GM12874 (cell line): ENCODE measurements around the gene ANKRD10.

ENCODE experiments used
- CTCF ChIP-seq: IDR thresholded peaks from 2 replicates; pipeline ENCODE4 v1.5.1; 2011; ENCODE audit warnings: low read depth, mild to moderate bottlenecking, control low read depth, low read length, moderate library complexity; ENCODE audit not compliant: insufficient read depth

ANKRD10 gene

GRCh38 chr13:110873639-110874507, 41.0 kb downstream of the ANKRD10 start:
- no peak for TF ChIP-seq CTCF

GRCh38 chr13:110872768-110873638, 41.9 kb downstream of the ANKRD10 start:
- no peak for TF ChIP-seq CTCF

- TF ChIP-seq CTCF, result no peak
Measured at GRCh38 chr13:110872034-110872767, 42.7 kb downstream of the ANKRD10 start.

- no peak for TF ChIP-seq CTCF
Measured at GRCh38 chr13:110869805-110870706, 44.8 kb downstream of the ANKRD10 start.

- TF ChIP-seq CTCF, result no peak
Measured at GRCh38 chr13:110869231-110869804, 45.6 kb downstream of the ANKRD10 start.

- no peak for TF ChIP-seq CTCF
Measured at GRCh38 chr13:110868720-110869119, 46.1 kb downstream of the ANKRD10 start.
